ENCODE measurements around the gene ERGIC1.

ERGIC1 gene

DNA sequence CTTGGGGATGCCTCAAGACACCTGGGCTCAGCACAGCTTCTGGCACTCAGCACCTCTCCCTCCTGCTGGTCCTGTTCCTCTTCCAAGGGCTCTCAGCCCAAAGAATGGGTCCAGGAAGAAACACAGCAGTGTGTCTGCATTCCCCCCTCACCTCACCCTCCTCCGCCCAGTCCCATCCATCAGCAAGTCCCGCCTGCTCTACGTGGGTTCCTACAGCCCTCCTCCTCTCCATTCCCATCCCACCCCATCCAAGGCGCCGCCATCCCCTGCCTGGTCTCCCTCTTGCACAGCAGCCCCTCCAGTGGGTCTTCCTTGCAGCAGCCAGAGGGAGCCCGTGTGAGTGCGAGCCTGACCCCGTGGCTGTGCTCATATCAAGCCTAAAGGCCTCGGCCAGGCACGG lies 72.8 kb downstream of the ERGIC1 start:
- Histone ChIP-seq H3K27ac (ENCODE audit: low read length) (no peak overlapping the region), H3K4me1 (ENCODE audit: low read length) (no peaks in the 10 kb centered on the region), H3K9ac (ENCODE audit: low read length) (no peak overlapping the region), H3F3A (ENCODE audit: insufficient read depth, low read length) (no peaks in the 10 kb centered on the region), H2AFZ (ENCODE audit: low read length) (no peak overlapping the region), H3K27me3 (replicated peaks; ENCODE audit: insufficient read depth, low read length) (no peaks in the 10 kb centered on the region), H3K9me2 (replicated peaks; ENCODE audit: insufficient read depth, low read length) (no peaks in the 10 kb centered on the region), H3K79me2 (ENCODE audit: low read length) (peaks cover 41% of the 10 kb centered on the region), H4K20me1 (ENCODE audit: insufficient read depth, low read length) (no peaks in the 10 kb centered on the region; the same call in 1 of the 2 replicates), H3K36me3 (replicated peaks; ENCODE audit: insufficient read depth, low read length) (no peaks in the 10 kb centered on the region), H3K4me2 (ENCODE audit: low read depth, low read length) (no peak overlapping the region), H3K4me3 (ENCODE audit: low read length) (no peak overlapping the region), H3K9me3 (replicated peaks; ENCODE audit: insufficient read depth, low read length) (no peaks in the 10 kb centered on the region)
- TF ChIP-seq EZH2 (optimal IDR thresholded peaks at IDR 0.05; ENCODE audit: low read depth, low read length) (no peak), EZH2phosphoT487 (IDR thresholded peaks at IDR 0.05; ENCODE audit: low read length) (no peak)
- TF ChIP-seq, protein P1, sequence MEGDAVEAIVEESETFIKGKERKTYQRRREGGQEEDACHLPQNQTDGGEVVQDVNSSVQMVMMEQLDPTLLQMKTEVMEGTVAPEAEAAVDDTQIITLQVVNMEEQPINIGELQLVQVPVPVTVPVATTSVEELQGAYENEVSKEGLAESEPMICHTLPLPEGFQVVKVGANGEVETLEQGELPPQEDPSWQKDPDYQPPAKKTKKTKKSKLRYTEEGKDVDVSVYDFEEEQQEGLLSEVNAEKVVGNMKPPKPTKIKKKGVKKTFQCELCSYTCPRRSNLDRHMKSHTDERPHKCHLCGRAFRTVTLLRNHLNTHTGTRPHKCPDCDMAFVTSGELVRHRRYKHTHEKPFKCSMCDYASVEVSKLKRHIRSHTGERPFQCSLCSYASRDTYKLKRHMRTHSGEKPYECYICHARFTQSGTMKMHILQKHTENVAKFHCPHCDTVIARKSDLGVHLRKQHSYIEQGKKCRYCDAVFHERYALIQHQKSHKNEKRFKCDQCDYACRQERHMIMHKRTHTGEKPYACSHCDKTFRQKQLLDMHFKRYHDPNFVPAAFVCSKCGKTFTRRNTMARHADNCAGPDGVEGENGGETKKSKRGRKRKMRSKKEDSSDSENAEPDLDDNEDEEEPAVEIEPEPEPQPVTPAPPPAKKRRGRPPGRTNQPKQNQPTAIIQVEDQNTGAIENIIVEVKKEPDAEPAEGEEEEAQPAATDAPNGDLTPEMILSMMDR (IDR thresholded peaks at IDR 0.05; ENCODE audit: low read length), result no peak
- no peak for DNase-seq

DNA sequence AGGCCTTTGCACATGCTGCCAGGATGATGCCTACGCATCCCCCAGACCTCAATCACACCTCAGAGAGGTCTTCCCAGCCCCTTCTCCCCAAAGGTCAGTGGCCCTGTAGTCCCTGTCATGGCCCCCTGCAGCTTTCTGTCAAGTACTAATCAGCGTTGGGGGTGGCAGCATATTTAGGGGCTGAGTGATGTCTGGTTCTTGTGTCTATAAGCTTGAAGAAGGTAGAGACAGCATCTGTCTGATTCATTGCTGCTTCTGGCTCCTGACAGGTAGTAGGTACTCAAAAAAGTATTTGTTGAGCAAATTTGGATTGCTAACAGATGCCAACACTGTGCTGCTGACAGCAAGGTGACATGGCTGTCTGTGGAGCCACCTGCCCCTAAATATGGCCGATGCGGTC lies 73.6 kb downstream of the ERGIC1 start:
- Histone ChIP-seq H3K4me3 (ENCODE audit: low read length) (no peak overlapping the region), H4K20me1 (ENCODE audit: insufficient read depth, low read length) (no peaks in the 10 kb centered on the region), H3K36me3 (replicated peaks; ENCODE audit: insufficient read depth, low read length) (no peaks in the 10 kb centered on the region), H3K27me3 (replicated peaks; ENCODE audit: insufficient read depth, low read length) (no peaks in the 10 kb centered on the region), H3K27ac (ENCODE audit: low read length) (no peak overlapping the region), H3K4me2 (ENCODE audit: low read depth, low read length) (no peak overlapping the region), H3F3A (ENCODE audit: insufficient read depth, low read length) (no peaks in the 10 kb centered on the region), H3K9me3 (replicated peaks; ENCODE audit: insufficient read depth, low read length) (no peaks in the 10 kb centered on the region), H2AFZ (ENCODE audit: low read length) (no peak overlapping the region), H3K79me2 (ENCODE audit: low read length) (peaks cover 37% of the 10 kb centered on the region), H3K9me2 (replicated peaks; ENCODE audit: insufficient read depth, low read length) (no peaks in the 10 kb centered on the region), H3K9ac (ENCODE audit: low read length) (no peak overlapping the region), H3K4me1 (ENCODE audit: low read length) (no peaks in the 10 kb centered on the region)
- TF ChIP-seq EZH2 (optimal IDR thresholded peaks at IDR 0.05; ENCODE audit: low read depth, low read length), result no peak
- TF ChIP-seq, protein P1 (IDR thresholded peaks at IDR 0.05; ENCODE audit: low read length), result no peak
- no peak for TF ChIP-seq EZH2phosphoT487 (IDR thresholded peaks at IDR 0.05; ENCODE audit: low read length)
- no peak for DNase-seq

DNA sequence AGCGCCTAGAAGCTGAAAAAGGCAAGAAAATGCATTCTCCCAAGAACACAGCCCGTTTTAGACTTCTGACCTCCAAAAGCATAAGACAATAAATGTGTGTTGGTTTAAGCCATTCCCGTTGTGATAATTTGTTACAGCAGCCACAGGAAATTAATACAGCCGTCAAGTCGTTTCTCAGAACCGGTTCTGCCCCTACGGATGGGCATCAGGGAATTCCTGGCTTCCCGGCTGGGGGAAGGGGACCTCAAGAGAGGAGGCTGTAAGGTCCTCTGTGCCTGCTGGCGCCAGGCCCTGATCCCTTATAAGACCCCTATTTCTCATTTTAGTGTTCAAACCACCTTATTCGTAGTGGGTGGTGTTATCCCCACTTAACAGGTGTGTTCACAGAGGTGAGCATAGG lies 74.6 kb downstream of the ERGIC1 start:
- H3F3A ChIP-seq (ENCODE audit: insufficient read depth, low read length), result no peaks in the 10 kb centered on the region
- no peaks in the 10 kb centered on the region for H4K20me1 ChIP-seq (ENCODE audit: insufficient read depth, low read length)
- no peaks in the 10 kb centered on the region for H3K27me3 ChIP-seq (replicated peaks; ENCODE audit: insufficient read depth, low read length)
- H3K27ac ChIP-seq (ENCODE audit: low read length), result no peak overlapping the region
- H3K4me2 ChIP-seq (ENCODE audit: low read depth, low read length), result no peak overlapping the region
- H3K4me3 ChIP-seq (ENCODE audit: low read length), result no peak overlapping the region
- DNase-seq, result no peak
- no peaks in the 10 kb centered on the region for H3K4me1 ChIP-seq (ENCODE audit: low read length)
- no peaks in the 10 kb centered on the region for H3K36me3 ChIP-seq (replicated peaks; ENCODE audit: insufficient read depth, low read length)
- H3K79me2 ChIP-seq (ENCODE audit: low read length), result peaks cover 37% of the 10 kb centered on the region
- H3K9me3 ChIP-seq (replicated peaks; ENCODE audit: insufficient read depth, low read length), result no peaks in the 10 kb centered on the region
- H3K9me2 ChIP-seq (replicated peaks; ENCODE audit: insufficient read depth, low read length), result no peaks in the 10 kb centered on the region
- no peak overlapping the region for H2AFZ ChIP-seq (ENCODE audit: low read length)
- no peak for TF ChIP-seq EZH2phosphoT487 (IDR thresholded peaks at IDR 0.05; ENCODE audit: low read length)
- no peak for TF ChIP-seq EZH2 (optimal IDR thresholded peaks at IDR 0.05; ENCODE audit: low read depth, low read length)
- TF ChIP-seq, protein P1 (IDR thresholded peaks at IDR 0.05; ENCODE audit: low read length), result no peak
- H3K9ac ChIP-seq (ENCODE audit: low read length), result no peak overlapping the region
